ENCODE data around the gene NPM1.
A peak's percentile ranks its signal among the peaks of the same experiment; 100 is the strongest.
"Not testable (repeated sequence)": the region's sequence is repeated elsewhere in the genome, so short reads cannot be mapped to it uniquely, and the experiment has no call there.

The NPM1 gene, protein sequence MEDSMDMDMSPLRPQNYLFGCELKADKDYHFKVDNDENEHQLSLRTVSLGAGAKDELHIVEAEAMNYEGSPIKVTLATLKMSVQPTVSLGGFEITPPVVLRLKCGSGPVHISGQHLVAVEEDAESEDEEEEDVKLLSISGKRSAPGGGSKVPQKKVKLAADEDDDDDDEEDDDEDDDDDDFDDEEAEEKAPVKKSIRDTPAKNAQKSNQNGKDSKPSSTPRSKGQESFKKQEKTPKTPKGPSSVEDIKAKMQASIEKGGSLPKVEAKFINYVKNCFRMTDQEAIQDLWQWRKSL

GRCh38 chr5:171387345-171387969 lies at the start of gene NPM1:
Gene NPM1 (plus strand): TSS chr5:171387849. CDS start chr5:171387949, 100 bp downstream.
- peak; percentile 99 for DNase-seq

DNA sequence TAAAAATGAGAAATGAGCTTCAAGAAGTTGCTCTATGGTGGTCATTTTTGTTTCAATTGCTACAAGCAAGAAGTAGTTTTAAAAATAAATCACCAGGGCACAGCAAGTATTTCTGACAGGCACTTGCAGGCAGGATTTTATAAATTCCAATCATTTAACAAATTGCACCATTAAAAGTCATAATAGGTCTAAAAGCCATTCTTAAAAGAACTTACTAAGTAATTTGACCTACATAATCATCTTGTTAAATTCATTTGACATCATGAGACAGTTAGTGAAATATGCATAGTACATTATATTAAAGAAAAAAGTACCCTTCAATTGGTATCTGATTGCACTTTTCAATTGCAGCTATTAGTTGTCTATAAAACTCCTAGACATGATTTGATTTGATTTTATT lies 47.6 kb upstream of the NPM1 start:
- DNase-seq = no peak

GRCh38 chr5:171340491-171340890 lies 47.2 kb upstream of the NPM1 start:
- no peak for DNase-seq

- DNase-seq = peak; percentile 37
Measured at GRCh38 chr5:171342362-171343111, 45.1 kb upstream of the NPM1 start.

- no peak for DNase-seq
Measured at GRCh38 chr5:171344936-171345608, 42.6 kb upstream of the NPM1 start.

GRCh38 chr5:171351536-171352073 lies 36.0 kb upstream of the NPM1 start:
- no peak for DNase-seq

GRCh38 chr5:171355302-171355724 lies 32.3 kb upstream of the NPM1 start:
- DNase-seq = peak; percentile 26

DNA sequence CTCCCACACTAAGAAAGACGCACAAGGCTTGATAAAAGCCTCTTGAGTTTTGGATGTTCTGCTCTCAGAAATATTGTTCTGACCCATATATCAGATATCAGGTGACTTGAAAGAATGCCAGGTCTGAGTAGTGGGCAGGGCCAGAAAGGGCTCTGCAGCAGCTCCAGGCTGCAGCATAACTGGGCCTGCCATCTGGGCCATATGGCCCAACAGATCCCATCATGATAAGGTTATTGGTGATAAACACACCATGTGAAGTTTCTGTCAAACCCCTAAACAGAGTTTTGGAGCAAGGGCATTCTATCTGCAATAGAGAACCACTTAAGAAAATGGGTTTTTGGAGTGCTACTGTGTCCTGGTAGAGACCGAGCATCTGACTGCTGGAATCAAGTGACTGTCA lies 29.8 kb upstream of the NPM1 start:
- no peak for DNase-seq

GRCh38 chr5:171361151-171361550 lies 26.5 kb upstream of the NPM1 start:
- not testable (repeated sequence) for DNase-seq

- DNase-seq = not testable (repeated sequence)
Measured at GRCh38 chr5:171363249-171363648, 24.4 kb upstream of the NPM1 start.

DNA sequence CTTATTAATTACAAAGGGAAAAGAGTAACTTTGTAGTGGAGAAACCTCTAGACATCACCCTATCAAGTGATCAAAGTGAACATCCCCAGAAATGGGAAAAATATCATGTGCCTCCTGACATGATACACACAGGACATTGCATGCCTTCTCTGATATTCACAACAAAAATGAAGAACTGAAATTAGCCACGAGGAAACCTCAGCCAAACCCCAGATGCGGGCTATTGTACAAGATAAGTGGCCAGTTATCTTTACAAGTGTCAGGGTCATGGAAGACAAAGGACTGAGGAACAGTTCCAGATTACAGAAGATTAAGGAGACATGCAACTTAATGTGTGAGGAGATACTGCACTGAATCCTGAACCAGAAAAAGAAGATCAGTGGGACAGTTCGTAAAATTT lies 23.8 kb upstream of the NPM1 start:
- no peak for DNase-seq

- no peak for DNase-seq
Measured at GRCh38 chr5:171365351-171365750, 22.3 kb upstream of the NPM1 start.

GRCh38 chr5:171366645-171367044 lies 21.0 kb upstream of the NPM1 start:
- DNase-seq = no peak

- no peak for DNase-seq
Measured at GRCh38 chr5:171367424-171368370, 20.0 kb upstream of the NPM1 start.

GRCh38 chr5:171369056-171369455 lies 18.6 kb upstream of the NPM1 start:
- DNase-seq = no peak

- DNase-seq = no peak
Measured at GRCh38 chr5:171369898-171370297, 17.8 kb upstream of the NPM1 start.

DNA sequence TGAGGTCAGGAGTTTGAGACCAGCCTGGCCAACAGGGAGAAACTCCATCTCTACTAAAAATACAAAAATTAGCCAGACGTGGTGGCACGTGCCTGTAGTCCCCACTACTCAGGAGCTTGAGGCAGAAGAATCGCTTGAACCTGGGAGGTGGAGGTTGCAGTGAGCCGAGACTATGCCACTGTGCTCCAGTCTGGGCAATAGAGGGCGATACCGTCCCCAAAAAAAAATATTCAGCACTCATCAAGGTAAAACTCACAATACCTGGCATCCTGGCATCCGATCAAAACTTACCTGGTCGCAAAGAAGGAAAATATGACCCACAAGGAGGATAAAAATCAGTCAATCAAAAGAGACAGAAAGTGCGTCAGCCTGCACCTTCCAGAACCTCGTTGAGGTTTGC lies 16.8 kb upstream of the NPM1 start:
- not testable (repeated sequence) for DNase-seq

DNA sequence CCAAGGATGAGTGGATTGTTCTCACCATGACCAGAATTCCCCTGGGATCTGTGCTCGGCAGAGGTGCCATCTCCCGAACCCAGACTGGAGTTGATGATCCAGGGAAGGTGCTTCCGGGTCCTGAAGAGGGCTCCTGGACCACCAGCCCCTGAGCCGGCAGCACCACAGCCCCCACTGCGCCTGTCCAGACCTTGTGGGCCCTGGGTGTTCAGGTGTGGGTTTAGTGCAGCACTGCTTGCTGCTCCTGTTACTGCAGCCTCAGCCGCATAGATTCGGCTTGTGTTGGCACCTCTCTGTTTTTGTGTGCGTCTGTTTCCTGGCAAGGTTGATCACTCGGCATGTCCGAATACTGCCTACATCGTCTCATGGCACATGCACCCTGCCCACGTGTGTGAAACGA lies 16.3 kb upstream of the NPM1 start:
- no peak for DNase-seq

DNA sequence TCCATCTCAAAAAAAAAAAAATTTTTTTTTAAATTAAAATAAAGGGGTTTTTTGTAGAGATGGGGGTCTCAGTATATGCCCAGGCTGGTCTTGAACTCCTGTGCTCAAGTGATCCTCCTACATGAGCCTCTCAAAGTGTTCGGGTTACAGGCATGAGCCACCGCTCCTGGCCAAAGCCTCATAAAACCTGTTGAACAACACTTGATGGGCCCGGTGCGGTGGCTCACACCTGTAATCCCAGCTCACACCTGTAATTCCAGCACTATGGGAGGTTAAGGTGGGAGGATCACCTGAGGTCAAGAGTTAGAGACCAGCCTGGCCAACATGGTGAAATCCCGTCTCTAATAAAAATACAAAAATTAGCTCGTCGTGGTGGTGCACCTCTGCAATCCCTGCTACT lies 7.7 kb upstream of the NPM1 start:
- no peak for DNase-seq

GRCh38 chr5:171384416-171384815 lies 3.2 kb upstream of the NPM1 start:
- not testable (repeated sequence) for DNase-seq

GRCh38 chr5:171384999-171385398 lies 2.6 kb upstream of the NPM1 start:
- not testable (repeated sequence) for DNase-seq

All from CD4-positive, alpha-beta T cell treated with Interleukin-12 subunit alpha and Interleukin-12 subunit beta, for 1 hour (primary cell).